Heart right ventricle (tissue), 16 donors: ENCODE data around the gene FOSB. TPM values are rescaled to one million over a fixed set of nuclear protein-coding genes. Genes with fewer than 3 reads are reported as not detected.
A peak's percentile ranks its signal among the peaks of the same experiment; 100 is the strongest.

ENCODE experiments used
- ATAC-seq, 8 donors: fragments of 200-7000 bp; cut with Tn5 transposase; one replicate each; pipeline ENCODE4 v1.9.1; 2020; ENCODE audit warnings: mild to moderate bottlenecking in 8 of 8, moderate library complexity in 8 of 8, moderate number of reproducible peaks in 1 of 8
- DNase-seq, 2 donors: peaks; one replicate each; pipeline ENCODE4 v3.0.0-alpha.2; 2020
- H3K27ac ChIP-seq, 10 donors: fragments of 200-600 bp; sonication (generic) in 2 of 10; one replicate each; pipeline versions ENCODE4 v1.5.0 to v1.8.0; 2020 to 2022; ENCODE audit warnings: mild to moderate bottlenecking in 3 of 10
- H3K27me3 ChIP-seq, 7 donors: fragments of 200-600 bp; one replicate each; pipeline ENCODE4 v1.8.0; 2021 to 2022; ENCODE audit warnings: mild to moderate bottlenecking in 2 of 7
- H3K36me3 ChIP-seq, 9 donors: fragments of 200-600 bp; sonication (generic) in 1 of 9; one replicate each; pipeline versions ENCODE4 v1.5.0 to v1.8.0; 2020 to 2022; ENCODE audit warnings: mild to moderate bottlenecking in 2 of 9
- H3K4me1 ChIP-seq, 9 donors: fragments of 200-600 bp; sonication (generic) in 1 of 9; one replicate each; pipeline versions ENCODE4 v1.5.0 to v1.8.0; 2020 to 2022; ENCODE audit warnings: mild to moderate bottlenecking in 4 of 9
- H3K4me3 ChIP-seq, 10 donors: fragments of 200-600 bp; sonication (generic) in 2 of 10; one replicate each; pipeline versions ENCODE4 v1.5.0 to v1.8.0; 2020 to 2022; ENCODE audit warnings: mild to moderate bottlenecking in 7 of 10, moderate library complexity in 2 of 10
- H3K9me3 ChIP-seq, 11 donors: fragments of 200-600 bp in 10 of 11; sonication (generic) in 2 of 11; one replicate each; pipeline versions ENCODE4 v1.5.0 to v1.8.0; 2013 to 2022; ENCODE audit warnings: mild to moderate bottlenecking in 2 of 11, control low read depth in 1 of 11, moderate library complexity in 1 of 11
- CTCF ChIP-seq, 9 donors: fragments of 200-600 bp; sonication (generic) in 2 of 9; IDR thresholded peaks; one replicate each; pipeline versions ENCODE4 v1.5.0 to v1.8.0; 2021 to 2022; ENCODE audit warnings: antibody characterized with exemption in 9 of 9, mild to moderate bottlenecking in 5 of 9, moderate library complexity in 1 of 9
- WGBS, 2 donors: extraction: QIAGEN DNeasy Blood & Tissue Kit; methylation state at CpG; one replicate each; pipeline ENCODE4 v1.1.7; 2013; ENCODE audit warnings: inconsistent platforms in 1 of 2; 5-methylcytosine and 5-hydroxymethylcytosine counted together
- intact Hi-C, 10 donors: fragments of 100-400 bp; cut with DNase I; formaldehyde crosslinking; loops; one replicate each; pipeline versions ENCODE4 v1.11.1 to v1.14.2; 2022
- polyA plus RNA-seq, 2 donors: library from polyadenylated mRNA; stranded (reverse); fragments of 200-250 nt; gene quantifications; one replicate each; pipeline ENCODE4 v1.2.3, GENCODE V29; 2013
- total RNA-seq, 10 donors: library from RNA; stranded (reverse); fragmentation: NEBNext Ultra II Directional in 3 of 10; extraction: Animal tissue kit (Norgen Biotek cat#: 25700) in 3 of 10; gene quantifications; one replicate each; pipeline versions ENCODE4 v1.2.1 to v1.2.4, GENCODE V29; 2021 to 2023
- donor health status: Arrhythmogenic right ventricular cardiomyopathy.
- donor health status: ischemic (EF 13 %, LVEDD 7.1; RV severe dilation, severe dysfunction).
- donor health status: healthy with polysubstance abuse.
- donor health status: DM: no; HTN: yes; CAD: no.
- donor health status: DM: no; HTN: no; CAD: no.
- donor health status: ischemic (EF 25% LVEDD 6.9; RV normal size, moderate dysfunction).
- donor health status: ischemic (EF 25% LVEDD 5.7; RV mildly dilated, moderate dysfunction).
- donor health status: healthy.
- donor health status: DM: yes; HTN: yes; CAD: no.
- donor health status: Ischemic cardiomyopathy.
- donor health status: ischemic (EF 35%, LVEDD 5.7; RV mildly dilated, moderate dysfunction).
- donor health status: nonischemic (EF 11% LVEDD 7.7; RV severe dilation, severe dysfunction).
- donor health status: DM: yes; HTN: yes; CAD: no.
- donor health status: PGD.
- donor health status: ischemic (EF 29% LVEDD 5.4; RV normal size, mild dysfunction).
- donor health status: nonischemic (EF 23%, LVEDD 6.1; RV moderate dilation, normal function).

Gene FOSB
- total and polyA plus RNA-seq, 12 donors = 0.39 to 54.5 (median 4.8) TPM

GRCh38 chr19:45473367-45473681, 5.5 kb downstream of the FOSB start:
- peaks cover 5 to 49% (median 38%) of the 10 kb centered on the region in 9 donors for H3K4me1 ChIP-seq
- H3K4me3 ChIP-seq = peak overlapping the region in 1 of 10 donors; percentile 17
- intact Hi-C loops = loop anchor here in 1 of 10 donors (10.0 kb wide), 1 partner anchor 49 kb away; the partner anchor contains the start of gene ERCC1
- no peak for TF ChIP-seq CTCF (IDR thresholded peaks at IDR 0.05)
- WGBS, 2 donors = 39 to 44% methylated on average over 5 of the region's 5 CpGs
- H3K9me3 ChIP-seq = no peaks in the 10 kb centered on the region
- ATAC-seq = no peak
- no peak overlapping the region for H3K27ac ChIP-seq
- H3K36me3 ChIP-seq = no peaks in the 10 kb centered on the region
- H3K27me3 ChIP-seq = peaks cover 0 to 46% (median 0%) of the 10 kb centered on the region in 7 donors
- no peak for DNase-seq

GRCh38 chr19:45473682-45474605, 6.1 kb downstream of the FOSB start:
- Histone ChIP-seq H3K36me3 (no peaks in the 10 kb centered on the region), H3K4me1 (peaks cover 2 to 50% (median 34%) of the 10 kb centered on the region in 9 donors), H3K4me3 (no peak overlapping the region), H3K27me3 (peaks cover 0 to 46% (median 0%) of the 10 kb centered on the region in 7 donors), H3K27ac (no peak overlapping the region), H3K9me3 (no peaks in the 10 kb centered on the region)
- TF ChIP-seq CTCF (IDR thresholded peaks at IDR 0.05) = no peak
- DNase-seq (no peak), ATAC-seq (no peak)
- 67 to 70% methylated on average over 27 of the region's 27 CpGs for WGBS, 2 donors
- intact Hi-C loops = loop anchor here in 1 of 10 donors (10.0 kb wide), 1 partner anchor 49 kb away; the partner anchor contains the start of gene ERCC1

- Histone ChIP-seq H3K9me3 (no peaks in the 10 kb centered on the region), H3K4me1 (peaks cover 2 to 46% (median 31%) of the 10 kb centered on the region in 9 donors), H3K36me3 (no peaks in the 10 kb centered on the region), H3K27me3 (peaks cover 0 to 46% (median 0%) of the 10 kb centered on the region in 7 donors), H3K4me3 (no peak overlapping the region), H3K27ac (no peak overlapping the region)
- intact Hi-C loops = loop anchor here in 1 of 10 donors (10.0 kb wide), 1 partner anchor 50 kb away; the partner anchor contains the start of gene ERCC1
- TF ChIP-seq CTCF (IDR thresholded peaks at IDR 0.05) = no peak
- no peak for DNase-seq
- no peak for ATAC-seq
- 64 to 68% methylated on average over 28 of the region's 28 CpGs for WGBS, 2 donors
Measured at GRCh38 chr19:45474606-45475521, 7.1 kb downstream of the FOSB start.
